Stomach smooth muscle (tissue), 2 donors: ENCODE measurements around the gene PITRM1.
"Not testable (repeated sequence)": the region's sequence is repeated elsewhere in the genome, so short reads cannot be mapped to it uniquely, and the experiment has no call there.

Experiments
- H3K27ac ChIP-seq: one replicate; pipeline ENCODE4 v1.7.0; 2013; ENCODE audit warnings: mild to moderate bottlenecking, low read length, inconsistent platforms
- H3K27me3 ChIP-seq, 2 donors: one replicate each; pipeline ENCODE4 v1.7.0; 2013; ENCODE audit warnings: low read length in 2 of 2; ENCODE audit not compliant: insufficient read depth in 2 of 2, control insufficient read depth in 1 of 2
- H3K36me3 ChIP-seq, 2 donors: one replicate each; pipeline ENCODE4 v1.7.0; 2013; ENCODE audit warnings: low read length in 2 of 2; ENCODE audit not compliant: control insufficient read depth in 2 of 2, insufficient read depth in 2 of 2
- H3K4me1 ChIP-seq: one replicate; pipeline ENCODE4 v1.7.0; 2013; ENCODE audit warnings: low read length; ENCODE audit not compliant: control insufficient read depth, insufficient read depth
- H3K4me3 ChIP-seq, 2 donors: one replicate each; pipeline ENCODE4 v1.7.0; 2013; ENCODE audit warnings: low read length in 2 of 2
- H3K9ac ChIP-seq, 2 donors: one replicate each; pipeline ENCODE4 v1.7.0; 2013; ENCODE audit warnings: low read length in 2 of 2, mild to moderate bottlenecking in 1 of 2
- H3K9me3 ChIP-seq, 2 donors: one replicate each; pipeline ENCODE4 v1.7.0; 2013; ENCODE audit warnings: low read length in 2 of 2; ENCODE audit not compliant: control insufficient read depth in 2 of 2
- donor health status: healthy.
- donor health status: Pancreatic carcinoma.

Gene PITRM1

GRCh38 chr10:3180355-3181025 lies 7.9 kb upstream of the PITRM1 start:
- no peak overlapping the region for H3K27ac ChIP-seq
- H3K4me1 ChIP-seq = no peaks in the 10 kb centered on the region
- H3K9ac ChIP-seq = no peak overlapping the region
- no peaks in the 10 kb centered on the region for H3K36me3 ChIP-seq
- no peaks in the 10 kb centered on the region for H3K9me3 ChIP-seq
- H3K4me3 ChIP-seq = no peak overlapping the region
- H3K27me3 ChIP-seq = no peaks in the 10 kb centered on the region

- H3K9ac ChIP-seq = no peak overlapping the region
- no peaks in the 10 kb centered on the region for H3K4me1 ChIP-seq
- no peak overlapping the region for H3K27ac ChIP-seq
- H3K4me3 ChIP-seq = no peak overlapping the region
- H3K9me3 ChIP-seq = no peaks in the 10 kb centered on the region
- H3K36me3 ChIP-seq = no peaks in the 10 kb centered on the region
- H3K27me3 ChIP-seq = no peaks in the 10 kb centered on the region
Measured at GRCh38 chr10:3179174-3179573, 6.6 kb upstream of the PITRM1 start.

DNA sequence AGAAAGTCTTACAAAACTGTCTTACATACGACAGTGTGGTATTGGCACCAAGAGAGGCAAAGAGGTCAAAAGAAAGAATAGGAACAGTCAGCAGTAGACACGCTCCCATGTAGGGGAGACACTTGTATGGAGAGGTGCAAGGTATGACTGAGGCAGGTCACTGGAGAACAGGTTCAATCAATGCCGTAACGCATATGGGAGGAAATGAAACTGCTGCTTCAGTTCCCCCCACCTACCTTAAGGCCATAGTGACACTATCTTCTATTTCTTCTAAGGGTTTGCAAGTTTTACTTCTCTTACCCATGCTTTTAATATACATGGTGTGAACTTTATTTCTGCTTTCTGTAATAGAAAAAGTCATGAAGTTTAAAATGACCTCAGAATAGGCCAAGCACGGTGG lies 5.5 kb upstream of the PITRM1 start:
- Histone ChIP-seq H3K4me1 (peaks cover 2% of the 10 kb centered on the region), H3K36me3 (no peaks in the 10 kb centered on the region), H3K9me3 (no peaks in the 10 kb centered on the region), H3K27me3 (no peaks in the 10 kb centered on the region), H3K27ac (no peak overlapping the region), H3K4me3 (no peak overlapping the region), H3K9ac (no peak overlapping the region)

DNA sequence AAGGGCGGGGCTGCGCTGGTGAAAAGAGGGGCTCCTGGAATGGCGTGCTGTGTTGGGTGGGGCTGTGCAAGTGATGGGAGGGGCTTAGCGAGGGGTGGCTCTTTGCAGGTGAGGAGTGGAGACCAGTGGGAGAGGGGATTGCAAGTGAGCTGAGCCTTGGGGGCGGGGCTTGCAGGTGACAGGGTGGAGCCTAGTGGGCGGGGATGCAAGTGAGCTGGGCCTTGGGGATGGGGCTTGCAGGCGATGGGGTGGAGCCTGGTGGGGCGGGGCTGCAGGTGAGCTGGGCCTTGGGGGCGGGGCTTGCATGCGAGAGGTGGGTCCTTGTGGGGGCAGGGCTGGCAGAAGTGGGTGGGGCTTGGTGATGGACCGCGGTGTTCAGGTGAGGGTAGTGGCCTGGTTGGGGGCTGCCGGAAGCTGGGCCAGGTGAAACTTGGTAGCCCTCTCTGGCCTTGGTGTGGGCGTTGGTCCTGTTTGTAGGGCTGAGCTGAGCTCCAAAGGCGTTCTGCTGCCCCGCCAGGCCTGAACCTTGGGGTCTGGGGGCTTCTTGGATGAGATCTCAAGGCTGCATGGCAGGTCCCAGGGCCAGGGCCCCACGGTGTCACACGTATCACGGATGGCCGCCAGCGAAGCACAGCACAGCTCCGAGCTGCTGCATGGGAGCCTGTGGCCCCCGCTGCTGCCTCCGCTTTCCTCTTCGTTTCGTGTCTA lies 743 bp upstream of the PITRM1 start:
- Histone ChIP-seq H3K9me3 (no peaks in the 10 kb centered on the region), H3K9ac (no peak overlapping the region), H3K4me1 (peaks cover 2% of the 10 kb centered on the region), H3K27ac (no peak overlapping the region), H3K4me3 (peak overlapping the region; percentile 46 to 73), H3K36me3 (peaks cover 9 to 14% of the 10 kb centered on the region in 2 donors), H3K27me3 (no peaks in the 10 kb centered on the region)

- no peaks in the 10 kb centered on the region for H3K9me3 ChIP-seq
Measured at GRCh38 chr10:3172081-3172445, 519 bp downstream of the PITRM1 start.

GRCh38 chr10:3171488-3171887 lies 1.1 kb downstream of the PITRM1 start:
- H3K9ac ChIP-seq = peak overlapping the region; percentile 91 to 92
- not testable (repeated sequence) for H3K9me3 ChIP-seq, H3K27ac ChIP-seq, H3K27me3 ChIP-seq, H3K4me1 ChIP-seq
- peaks cover 23 to 26% of the 10 kb centered on the region in 2 donors for H3K36me3 ChIP-seq
- H3K4me3 ChIP-seq = peak overlapping the region; percentile 65 to 84

More at GRCh38 chr10:3172081-3172445, 519 bp downstream of the PITRM1 start:
- Histone ChIP-seq H3K36me3 (peaks cover 17 to 23% of the 10 kb centered on the region in 2 donors), H3K9ac (peak overlapping the region; percentile 91 to 92), H3K27ac (peak overlapping the region; percentile 55), H3K4me3 (peak overlapping the region; percentile 65 to 84), H3K27me3 (no peaks in the 10 kb centered on the region), H3K4me1 (peaks cover 2% of the 10 kb centered on the region)

DNA sequence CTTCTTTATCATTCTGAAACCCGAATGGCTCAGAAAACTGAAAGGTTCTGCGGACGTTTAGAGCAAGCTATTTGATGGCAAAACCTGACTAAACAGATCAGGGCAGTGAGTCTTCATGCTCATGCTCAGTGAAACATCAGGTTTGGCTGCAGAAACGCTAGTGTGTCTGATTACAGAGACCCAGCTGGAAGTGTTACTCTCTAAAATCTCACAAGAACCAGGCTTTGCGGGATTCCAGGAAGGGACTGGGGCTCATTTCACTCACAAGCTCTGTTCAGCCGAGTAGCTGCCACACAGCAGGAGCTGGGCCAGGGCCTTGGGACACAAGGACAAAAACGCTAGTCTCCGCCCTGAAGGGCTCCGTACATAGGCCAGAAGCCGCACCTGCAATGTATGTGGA lies 2.9 kb downstream of the PITRM1 start:
- no peak overlapping the region for H3K4me3 ChIP-seq
- H3K9me3 ChIP-seq = no peaks in the 10 kb centered on the region
- no peak overlapping the region for H3K9ac ChIP-seq
- no peak overlapping the region for H3K27ac ChIP-seq
- no peaks in the 10 kb centered on the region for H3K27me3 ChIP-seq
- peaks cover 40 to 44% of the 10 kb centered on the region in 2 donors for H3K36me3 ChIP-seq
- peaks cover 2% of the 10 kb centered on the region for H3K4me1 ChIP-seq

DNA sequence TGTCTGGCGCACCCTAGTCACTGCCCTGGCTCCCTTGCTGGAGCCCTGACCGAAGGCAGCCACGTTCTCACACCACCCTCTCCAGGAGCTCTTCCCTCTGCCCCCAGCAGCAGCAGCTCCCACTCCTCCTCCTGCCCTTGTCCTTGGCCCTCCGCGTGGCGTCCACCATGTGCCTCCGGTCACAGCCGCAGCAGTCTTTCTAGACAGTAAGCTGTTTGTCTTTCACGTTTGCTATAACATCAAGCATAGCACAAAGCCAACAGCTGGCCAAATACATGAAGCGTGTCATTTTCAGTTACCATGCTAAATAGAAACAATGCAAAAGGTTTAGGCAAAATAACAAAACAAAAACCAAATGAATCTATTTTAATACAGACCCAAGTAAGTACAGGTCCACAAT lies 3.3 kb downstream of the PITRM1 start:
- Histone ChIP-seq H3K36me3 (peaks cover 41 to 45% of the 10 kb centered on the region in 2 donors), H3K27ac (no peak overlapping the region), H3K9ac (no peak overlapping the region), H3K9me3 (no peaks in the 10 kb centered on the region), H3K4me1 (peaks cover 2% of the 10 kb centered on the region), H3K27me3 (no peaks in the 10 kb centered on the region), H3K4me3 (no peak overlapping the region)

GRCh38 chr10:3167611-3168330 lies 4.8 kb downstream of the PITRM1 start:
- Histone ChIP-seq H3K4me3 (no peak overlapping the region), H3K36me3 (peaks cover 54% of the 10 kb centered on the region in 2 donors), H3K27me3 (no peaks in the 10 kb centered on the region), H3K9ac (no peak overlapping the region), H3K4me1 (no peaks in the 10 kb centered on the region), H3K27ac (no peak overlapping the region), H3K9me3 (no peaks in the 10 kb centered on the region)

DNA sequence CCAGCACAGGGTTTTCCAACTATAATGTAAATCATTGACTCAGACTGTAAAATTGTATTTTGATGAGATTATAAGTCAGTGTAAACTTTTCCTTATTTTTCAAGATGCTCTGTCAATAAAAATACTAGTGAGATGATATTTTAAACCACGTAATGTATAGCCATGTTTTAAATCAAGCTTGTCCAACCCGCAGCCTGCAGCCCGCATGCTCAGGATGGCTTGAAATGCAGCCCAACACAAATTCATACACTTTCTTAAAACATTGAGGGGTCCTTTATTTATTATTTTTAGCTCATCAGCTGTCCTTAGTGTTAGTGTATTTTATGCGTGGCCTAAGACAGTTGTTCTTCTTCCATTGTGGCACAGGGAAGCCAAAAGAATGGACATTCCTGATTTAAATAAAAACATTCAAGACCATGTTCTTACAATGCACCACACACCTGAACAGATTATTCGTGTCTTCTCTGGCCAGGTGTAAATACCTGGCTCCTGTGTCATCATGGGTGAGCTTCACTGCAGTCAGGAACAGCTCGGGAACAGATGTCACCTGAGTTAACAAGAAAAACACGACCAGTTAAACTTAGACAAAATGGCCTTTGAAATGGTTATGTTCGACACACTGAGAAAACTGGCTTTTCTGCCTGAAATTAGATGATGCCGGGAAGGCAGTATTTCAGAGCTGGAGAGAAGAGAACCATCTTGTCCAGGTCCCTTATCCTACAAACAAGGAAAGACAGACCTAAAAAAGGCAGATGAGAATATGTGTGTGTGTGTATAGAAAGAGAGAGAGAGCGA lies 5.9 kb downstream of the PITRM1 start:
- Histone ChIP-seq H3K4me3 (no peak overlapping the region), H3K27ac (no peak overlapping the region), H3K36me3 (peaks cover 54 to 59% of the 10 kb centered on the region in 2 donors), H3K4me1 (no peaks in the 10 kb centered on the region), H3K27me3 (no peaks in the 10 kb centered on the region), H3K9ac (no peak overlapping the region), H3K9me3 (no peaks in the 10 kb centered on the region)
